ENCODE results near the gene ACSL1. TPM values are rescaled to one million over a fixed set of nuclear protein-coding genes. Genes with fewer than 3 reads are reported as not detected.

The ACSL1 gene
- total and polyA plus RNA-seq, 9 of the 15 experiments (the other 6 are each of a cell fraction or from before 2014, with no cell fraction given), result 6.7 to 24.1 (median 15.0) TPM

GRCh38 chr4:184856277-184856609 is 30.5 kb upstream of the ACSL1 start (continued):
- TF ChIP-seq ZNF407 (IDR thresholded peaks at IDR 0.05; ENCODE audit: low read depth), result no peak
- no peak for TF ChIP-seq GTF2A2 (tag; IDR thresholded peaks at IDR 0.05)
- no peak for TF ChIP-seq U2AF1 (optimal IDR thresholded peaks at IDR 0.05; ENCODE audit: low read depth, low read length)
- TF ChIP-seq ZNF12 (CRISPR knock-in tag; IDR thresholded peaks at IDR 0.05), result no peak
- TF ChIP-seq SOX6 (IDR thresholded peaks at IDR 0.05), result no peak
- no peak for TF ChIP-seq ZNF232 (CRISPR knock-in tag; IDR thresholded peaks at IDR 0.05)
- TF ChIP-seq POLR2A (conservative IDR thresholded peaks at IDR 0.05), result no peak
- 0 out of 2 replicates have a peak, but pooled peaks have one; percentile 19 for TF ChIP-seq ATF3 (IDR thresholded peaks at IDR 0.05)
- no peak for TF ChIP-seq ATF3 (CRISPR knock-in tag; conservative IDR thresholded peaks at IDR 0.05)
- no peak for TF ChIP-seq ZNF512 (tag; IDR thresholded peaks at IDR 0.05)
- TF ChIP-seq LCOR (CRISPR knock-in tag; IDR thresholded peaks at IDR 0.05), result no peak
- no peak for TF ChIP-seq HNRNPUL1 (IDR thresholded peaks at IDR 0.05; ENCODE audit: low read length)
- TF ChIP-seq CREBBP (IDR thresholded peaks at IDR 0.05; ENCODE audit: low read depth, low read length), result no peak
- TF ChIP-seq NRF1 (conservative IDR thresholded peaks at IDR 0.05 in 1 of 2, IDR thresholded peaks at IDR 0.05 in 1 of 2), result no peak
- TF ChIP-seq ATF4 (CRISPR knock-in tag; IDR thresholded peaks at IDR 0.05), result no peak
- no peak for TF ChIP-seq TGIF2 (CRISPR knock-in tag; IDR thresholded peaks at IDR 0.05)
- no peak for TF ChIP-seq NR2F6 (CRISPR knock-in tag; IDR thresholded peaks at IDR 0.05)
- no peak for TF ChIP-seq NELFE (IDR thresholded peaks at IDR 0.05; ENCODE audit: insufficient read depth, insufficient read length)
- no peak for TF ChIP-seq SAFB (IDR thresholded peaks at IDR 0.05; ENCODE audit: borderline replicate concordance, low read depth, low read length)
- TF ChIP-seq ZFP30 (CRISPR knock-in tag; IDR thresholded peaks at IDR 0.05; ENCODE audit: borderline replicate concordance), result no peak

All from K562 (cell line).